ENCODE results near the gene MAOB. TPM values are rescaled to one million over a fixed set of nuclear protein-coding genes. Genes with fewer than 3 reads are reported as not detected.

Gene MAOB
- polyA plus RNA-seq, 1 experiment: 0.52 TPM

GRCh38 chrX:43813319-43813718 is 68.9 kb downstream of the MAOB start:
- POLR2A ChIA-PET: no interaction called here

GRCh38 chrX:43809463-43809862 is 72.8 kb downstream of the MAOB start:
- no peak overlapping the region for H3K27ac ChIP-seq (ENCODE audit: low read depth, low read length)
- no peaks in the 10 kb centered on the region for H3K27me3 ChIP-seq (ENCODE audit: control insufficient read depth, insufficient read depth, low read length)
- ChIA-PET CTCF (no interaction called here), POLR2A (no interaction called here)
- H3K4me3 ChIP-seq (ENCODE audit: low read depth, low read length): no peak overlapping the region
- TF ChIP-seq CTCF (IDR thresholded peaks at IDR 0.05; ENCODE audit: low read depth, low read length): no peak
- DNase-seq (ENCODE audit: low read depth, low spot score): no peak
- H3K9me3 ChIP-seq (ENCODE audit: control insufficient read depth, insufficient read depth, low read length): no peaks in the 10 kb centered on the region

More at GRCh38 chrX:43813319-43813718, 68.9 kb downstream of the MAOB start:
- DNase-seq (ENCODE audit: low read depth, low spot score): no peak
- H3K27ac ChIP-seq (ENCODE audit: low read depth, low read length): no peak overlapping the region
- no peak overlapping the region for H3K4me3 ChIP-seq (ENCODE audit: low read depth, low read length)
- no peak for TF ChIP-seq CTCF (IDR thresholded peaks at IDR 0.05; ENCODE audit: low read depth, low read length)
- no peaks in the 10 kb centered on the region for H3K27me3 ChIP-seq (ENCODE audit: control insufficient read depth, insufficient read depth, low read length)
- no peaks in the 10 kb centered on the region for H3K9me3 ChIP-seq (ENCODE audit: control insufficient read depth, insufficient read depth, low read length)
- CTCF ChIA-PET: no interaction called here

GRCh38 chrX:43808231-43808630 is 74.0 kb downstream of the MAOB start:
- TF ChIP-seq CTCF (IDR thresholded peaks at IDR 0.05; ENCODE audit: low read depth, low read length): no peak
- H3K4me3 ChIP-seq (ENCODE audit: low read depth, low read length): no peak overlapping the region
- POLR2A ChIA-PET: no interaction called here
- DNase-seq (ENCODE audit: low read depth, low spot score): no peak
- no peaks in the 10 kb centered on the region for H3K9me3 ChIP-seq (ENCODE audit: control insufficient read depth, insufficient read depth, low read length)
- no peak overlapping the region for H3K27ac ChIP-seq (ENCODE audit: low read depth, low read length)
- no peaks in the 10 kb centered on the region for H3K27me3 ChIP-seq (ENCODE audit: control insufficient read depth, insufficient read depth, low read length)
- CTCF ChIA-PET: no interaction called here

GRCh38 chrX:43805579-43805978 is 76.7 kb downstream of the MAOB start:
- no peak for DNase-seq (ENCODE audit: low read depth, low spot score)
- no peak for TF ChIP-seq CTCF (IDR thresholded peaks at IDR 0.05; ENCODE audit: low read depth, low read length)
- no peaks in the 10 kb centered on the region for H3K9me3 ChIP-seq (ENCODE audit: control insufficient read depth, insufficient read depth, low read length)
- ChIA-PET POLR2A (no interaction called here), CTCF (no interaction called here)
- H3K4me3 ChIP-seq (ENCODE audit: low read depth, low read length): no peak overlapping the region
- no peak overlapping the region for H3K27ac ChIP-seq (ENCODE audit: low read depth, low read length)
- H3K27me3 ChIP-seq (ENCODE audit: control insufficient read depth, insufficient read depth, low read length): no peaks in the 10 kb centered on the region

GRCh38 chrX:43804021-43804420 is 78.2 kb downstream of the MAOB start:
- POLR2A ChIA-PET: no interaction called here
- no peak overlapping the region for H3K4me3 ChIP-seq (ENCODE audit: low read depth, low read length)
- H3K27me3 ChIP-seq (ENCODE audit: control insufficient read depth, insufficient read depth, low read length): no peaks in the 10 kb centered on the region
- TF ChIP-seq CTCF (IDR thresholded peaks at IDR 0.05; ENCODE audit: low read depth, low read length): no peak
- no peak for DNase-seq (ENCODE audit: low read depth, low spot score)
- CTCF ChIA-PET: no interaction called here
- H3K9me3 ChIP-seq (ENCODE audit: control insufficient read depth, insufficient read depth, low read length): no peaks in the 10 kb centered on the region
- no peak overlapping the region for H3K27ac ChIP-seq (ENCODE audit: low read depth, low read length)
